ENCODE results near the gene PTK7.
"Not testable (repeated sequence)": the region's sequence is repeated elsewhere in the genome, so short reads cannot be mapped to it uniquely, and the experiment has no call there.

Gene PTK7

GRCh38 chr6:43055966-43056365 is 20.1 kb upstream of the PTK7 start:
- DNase-seq: no peak

GRCh38 chr6:43058531-43058930 is 17.6 kb upstream of the PTK7 start:
- DNase-seq: no peak

DNA sequence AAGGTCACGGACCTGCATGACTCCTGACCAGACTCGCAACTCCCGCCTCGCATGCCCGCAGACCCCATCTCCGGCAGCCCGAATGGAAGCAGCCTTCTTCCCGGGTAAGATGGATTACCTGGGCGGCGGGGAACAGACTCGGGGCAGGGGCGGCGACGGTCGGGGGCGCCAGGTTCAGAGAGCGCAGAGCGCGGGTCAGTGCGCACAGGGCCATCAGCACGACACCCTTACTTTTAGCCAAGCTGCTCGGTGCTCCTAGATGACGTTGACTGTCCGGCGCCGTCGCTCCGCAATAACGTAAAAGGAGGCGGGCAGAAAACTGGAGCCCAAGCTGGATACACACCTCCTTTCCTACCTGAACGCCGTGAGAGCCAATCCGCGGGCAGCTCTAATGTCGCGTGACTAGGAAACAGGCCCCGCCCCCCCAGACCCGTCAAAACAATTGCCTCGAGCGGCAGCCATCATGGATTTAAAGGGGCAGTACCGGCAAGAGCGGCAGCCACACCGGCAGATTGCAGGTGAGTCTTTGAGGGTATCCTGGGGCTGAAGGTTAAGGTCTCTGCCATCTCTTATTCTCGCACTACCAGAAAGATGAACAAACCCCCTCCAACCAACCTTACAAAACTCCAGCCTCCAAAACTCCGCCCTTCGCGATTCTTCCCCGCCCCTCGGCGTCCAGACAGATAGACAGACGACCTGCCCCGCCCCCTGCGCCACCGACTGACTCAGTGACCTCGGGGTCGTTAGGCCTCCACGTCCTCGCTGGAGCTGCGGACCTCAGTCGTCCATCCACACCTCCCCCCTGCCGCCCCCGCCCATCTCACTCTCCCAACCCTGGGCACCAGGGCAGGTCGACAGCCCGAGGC is 16.7 kb upstream of the PTK7 start, which contains the start of the genes KLC4 and MRPL2:
Gene KLC4, plus strand, starts transcription at position 464 of the 866 bp plus-strand sequence. CDS start 1,705 bp downstream, outside the sequence.
Gene MRPL2, minus strand, starts transcription at position 267 of the 866 bp plus-strand sequence. Its CDS starts 53 bp downstream, at position 214.
- peak; percentile 100 for DNase-seq

DNA sequence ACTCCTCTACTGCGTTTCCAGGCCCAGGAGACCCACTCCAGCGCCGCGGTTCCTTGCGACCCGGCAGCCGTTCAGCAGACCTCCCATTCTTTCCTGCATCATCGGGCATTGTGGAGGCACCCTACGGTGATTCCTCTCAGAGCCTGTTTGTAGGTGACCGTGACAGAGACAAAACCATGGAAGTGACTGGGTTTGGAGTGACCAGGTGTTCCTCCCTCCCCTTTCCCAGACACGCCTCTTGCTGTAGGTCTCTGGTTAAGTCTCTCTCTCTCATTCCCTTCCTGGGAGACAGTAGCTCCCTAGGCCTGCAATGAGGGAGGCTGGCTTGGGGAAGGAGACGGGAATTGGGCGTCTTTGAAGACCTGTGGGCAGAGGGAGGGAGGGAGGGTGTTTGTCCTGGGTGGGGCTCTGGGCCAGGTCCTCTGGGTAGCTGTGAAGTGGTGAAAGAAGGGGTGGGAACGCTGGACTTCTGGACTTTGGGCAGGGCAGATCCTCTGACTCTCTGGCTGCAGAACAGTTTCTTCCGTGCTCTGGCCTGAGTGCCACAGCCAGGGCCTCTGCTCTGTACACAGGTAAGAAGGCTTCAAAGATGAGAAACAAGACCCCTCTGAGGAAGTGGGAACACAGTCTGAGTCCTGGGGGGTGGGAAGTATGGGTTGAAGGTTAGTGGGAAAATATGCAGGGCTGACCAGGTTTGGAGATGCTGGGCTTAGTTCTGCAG is 15.9 kb upstream of the PTK7 start:
- peak; percentile 54 for DNase-seq

DNA sequence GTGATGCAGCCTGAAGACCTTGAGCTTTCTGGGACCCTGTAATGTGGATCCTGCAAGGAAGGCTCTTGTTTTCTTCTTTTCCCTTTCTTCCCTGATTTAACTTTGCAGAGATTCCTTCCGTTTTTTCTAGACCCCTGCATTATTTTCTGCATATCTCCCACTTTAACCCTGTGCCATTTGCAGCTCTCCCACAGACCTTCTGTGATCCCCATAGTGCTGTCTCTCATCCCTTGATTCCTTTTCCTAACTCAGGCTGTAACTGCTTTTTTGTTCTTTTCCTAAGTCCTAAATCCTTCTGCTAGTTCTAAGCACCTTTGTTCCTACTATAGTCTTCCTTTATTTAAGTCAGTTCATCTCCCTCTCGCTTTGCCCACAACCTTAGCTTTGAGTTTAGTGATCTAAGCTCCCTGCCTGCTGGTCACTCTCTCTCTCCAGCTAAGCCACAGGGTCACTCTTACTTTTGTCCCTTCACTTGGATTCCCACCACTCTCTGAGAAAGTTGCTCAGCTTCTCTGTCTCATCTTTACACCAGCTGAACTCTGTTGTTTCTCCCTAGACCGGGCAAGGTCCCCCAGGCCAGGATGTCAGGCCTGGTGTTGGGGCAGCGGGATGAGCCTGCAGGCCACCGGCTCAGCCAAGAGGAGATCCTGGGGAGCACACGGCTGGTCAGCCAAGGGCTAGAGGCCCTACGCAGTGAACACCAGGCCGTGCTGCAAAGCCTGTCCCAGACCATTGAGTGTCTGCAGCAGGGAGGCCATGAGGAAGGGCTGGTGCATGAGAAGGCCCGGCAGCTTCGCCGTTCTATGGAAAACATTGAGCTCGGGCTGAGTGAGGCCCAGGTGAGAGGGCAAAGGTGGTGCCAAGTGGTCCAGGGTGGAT is 15.1 kb upstream of the PTK7 start:
- no peak for DNase-seq

GRCh38 chr6:43061861-43062260 is 14.3 kb upstream of the PTK7 start:
- no peak for DNase-seq

- DNase-seq: no peak
Observed at GRCh38 chr6:43062818-43063217, 13.3 kb upstream of the PTK7 start.

- peak; percentile 79 for DNase-seq
Observed at GRCh38 chr6:43070028-43070632, 6.0 kb upstream of the PTK7 start.

DNA sequence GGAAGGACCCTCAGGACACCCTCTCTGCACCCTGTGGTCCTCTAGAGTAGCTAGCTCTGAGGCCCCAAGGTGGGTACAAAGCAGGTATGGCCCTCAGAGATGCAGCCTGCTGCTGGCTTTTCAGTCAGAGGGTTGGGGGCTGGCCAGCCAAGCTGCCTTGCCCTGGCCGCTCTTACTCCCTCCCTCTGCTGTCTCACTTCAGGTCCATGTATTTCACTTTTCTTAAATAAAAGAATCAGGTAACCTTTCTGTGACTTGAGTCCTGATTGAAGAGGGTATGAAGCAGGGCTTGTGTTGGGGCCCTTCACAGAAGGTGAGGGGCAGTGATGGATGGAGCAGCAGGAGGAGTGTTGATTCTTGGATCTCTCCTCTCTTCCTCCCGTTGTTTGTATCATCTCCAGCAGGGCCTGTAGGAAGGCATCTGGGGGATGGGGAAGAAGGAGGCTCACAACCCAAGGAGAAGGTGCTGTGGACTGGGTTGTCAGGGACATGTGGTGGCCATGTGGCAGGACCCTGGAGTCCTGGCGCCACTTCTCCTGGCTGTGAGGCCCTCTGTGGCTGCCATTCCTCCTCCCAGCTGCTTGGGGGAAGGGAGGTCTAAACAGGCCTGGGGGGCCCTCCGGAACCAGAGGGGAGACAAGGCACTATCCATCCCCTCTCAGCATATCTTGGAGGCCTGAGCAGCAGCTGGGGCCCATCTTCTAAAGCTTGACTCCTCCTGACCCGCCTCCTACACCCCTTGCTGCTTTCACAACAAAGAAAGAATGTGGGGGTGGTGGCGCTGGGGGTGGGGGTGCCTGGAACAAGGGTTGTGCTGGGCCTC is 1.1 kb upstream of the PTK7 start:
- DNase-seq: peak; percentile 33

GRCh38 chr6:43076464-43077332 is 584 bp downstream of the PTK7 start:
- peak; percentile 72 for DNase-seq

DNA sequence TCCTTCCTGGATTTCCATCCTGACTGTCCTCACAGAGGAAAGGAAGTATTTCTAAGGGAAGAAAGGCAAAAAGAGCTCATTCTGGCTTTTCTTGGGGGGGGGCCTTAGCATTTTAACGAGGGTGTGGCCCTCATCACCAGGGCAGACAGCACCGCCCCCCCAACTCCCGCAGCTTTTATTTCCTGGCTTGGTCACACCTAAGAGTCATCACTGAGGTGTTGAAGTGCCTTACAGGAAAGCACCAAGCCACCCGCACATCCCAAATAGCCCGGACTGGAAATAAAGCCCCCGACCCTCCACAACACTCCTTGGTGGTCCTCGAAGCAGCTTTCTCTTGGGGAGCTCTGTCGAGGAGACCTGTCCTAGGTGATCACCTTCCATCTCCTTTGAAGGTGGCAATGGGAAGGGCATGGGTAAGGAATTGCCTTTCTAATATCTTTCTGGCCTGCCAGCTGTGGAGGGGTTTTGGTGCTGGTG is 1.3 kb downstream of the PTK7 start:
- DNase-seq: peak; percentile 37

DNA sequence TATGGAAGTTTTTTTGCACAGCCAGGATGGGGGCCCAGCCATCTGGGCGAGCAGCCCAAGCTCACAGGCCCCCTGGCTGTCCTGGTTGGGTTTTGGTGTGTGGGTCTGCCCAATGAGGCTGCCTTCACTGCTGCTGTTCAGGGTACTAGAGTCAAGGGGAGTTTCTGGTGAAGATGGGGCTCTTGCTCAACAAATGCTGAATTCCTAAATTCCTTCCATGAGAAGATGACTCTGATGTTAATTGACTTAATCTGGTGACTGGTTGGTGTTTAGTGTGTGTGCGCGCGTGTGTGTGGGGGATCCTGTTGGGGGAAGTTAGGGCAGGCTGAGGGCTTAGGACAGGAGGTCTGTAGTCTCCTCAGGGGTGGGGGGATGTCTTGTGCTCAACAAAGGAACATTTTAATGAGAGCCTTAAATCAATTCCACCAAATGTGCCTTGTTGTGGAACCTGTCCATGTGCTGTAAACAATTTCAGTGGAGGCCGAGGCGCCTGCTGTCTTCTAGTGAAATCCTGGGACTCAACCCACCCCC is 1.9 kb downstream of the PTK7 start:
- DNase-seq: peak; percentile 61

DNA sequence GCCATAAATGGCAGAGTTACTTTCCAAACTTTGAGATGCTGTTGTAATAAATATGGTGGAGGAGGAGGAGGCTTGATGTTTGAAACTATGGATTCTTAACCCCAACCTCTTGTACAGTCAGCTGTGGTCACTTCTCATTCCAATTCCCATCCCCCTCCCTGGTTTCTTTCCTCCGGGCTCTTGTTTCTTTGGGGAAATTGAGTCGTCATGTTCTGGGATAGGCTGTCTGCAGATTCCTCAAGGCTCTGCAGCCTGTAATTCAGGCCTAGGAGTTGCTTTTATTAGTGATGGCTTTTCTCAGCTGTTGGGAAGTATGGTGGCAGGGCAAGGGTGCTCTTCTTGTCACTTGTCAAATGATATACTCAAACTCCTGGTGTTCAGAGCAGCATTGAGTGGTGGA is 2.6 kb downstream of the PTK7 start:
- no peak for DNase-seq

DNA sequence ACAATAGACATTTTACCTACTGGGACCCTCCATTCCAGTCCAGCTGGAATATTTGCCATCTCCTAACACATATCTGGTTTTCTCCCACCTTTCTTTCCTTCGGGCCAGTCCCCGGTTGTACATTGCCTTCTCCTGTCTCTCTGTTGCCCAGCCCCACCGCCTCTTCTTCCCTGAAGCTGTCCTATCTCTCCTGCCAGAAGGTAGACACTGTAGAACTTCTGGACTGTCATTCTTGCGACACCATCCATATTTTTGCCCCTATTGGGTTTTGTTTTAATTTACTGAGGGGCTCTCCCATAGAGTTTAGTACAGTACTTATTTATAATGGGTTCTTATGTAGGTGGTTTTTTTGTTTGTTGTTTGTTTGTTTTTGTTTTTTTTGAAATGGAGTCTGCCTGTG is 4.9 kb downstream of the PTK7 start:
- no peak for DNase-seq

DNA sequence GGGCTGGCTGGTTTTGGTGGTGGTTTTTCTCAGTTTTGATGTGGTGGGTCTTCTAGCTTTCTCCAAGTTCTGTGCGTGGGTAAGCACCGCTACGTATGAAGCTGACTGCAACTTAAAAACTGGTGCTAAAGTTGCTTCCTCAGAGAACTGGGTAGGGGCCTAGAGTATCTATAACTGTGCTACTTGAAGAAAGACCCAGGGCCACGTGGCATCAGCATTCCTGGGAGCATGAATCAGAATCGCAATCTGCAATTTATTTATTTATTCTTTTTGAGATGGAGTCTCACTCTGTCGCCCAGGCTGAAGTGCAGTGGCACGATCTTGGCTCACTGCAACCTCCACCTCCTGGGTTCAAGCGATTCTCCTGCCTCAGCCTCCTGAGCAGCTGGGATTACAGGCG is 5.8 kb downstream of the PTK7 start:
- not testable (repeated sequence) for DNase-seq

DNA sequence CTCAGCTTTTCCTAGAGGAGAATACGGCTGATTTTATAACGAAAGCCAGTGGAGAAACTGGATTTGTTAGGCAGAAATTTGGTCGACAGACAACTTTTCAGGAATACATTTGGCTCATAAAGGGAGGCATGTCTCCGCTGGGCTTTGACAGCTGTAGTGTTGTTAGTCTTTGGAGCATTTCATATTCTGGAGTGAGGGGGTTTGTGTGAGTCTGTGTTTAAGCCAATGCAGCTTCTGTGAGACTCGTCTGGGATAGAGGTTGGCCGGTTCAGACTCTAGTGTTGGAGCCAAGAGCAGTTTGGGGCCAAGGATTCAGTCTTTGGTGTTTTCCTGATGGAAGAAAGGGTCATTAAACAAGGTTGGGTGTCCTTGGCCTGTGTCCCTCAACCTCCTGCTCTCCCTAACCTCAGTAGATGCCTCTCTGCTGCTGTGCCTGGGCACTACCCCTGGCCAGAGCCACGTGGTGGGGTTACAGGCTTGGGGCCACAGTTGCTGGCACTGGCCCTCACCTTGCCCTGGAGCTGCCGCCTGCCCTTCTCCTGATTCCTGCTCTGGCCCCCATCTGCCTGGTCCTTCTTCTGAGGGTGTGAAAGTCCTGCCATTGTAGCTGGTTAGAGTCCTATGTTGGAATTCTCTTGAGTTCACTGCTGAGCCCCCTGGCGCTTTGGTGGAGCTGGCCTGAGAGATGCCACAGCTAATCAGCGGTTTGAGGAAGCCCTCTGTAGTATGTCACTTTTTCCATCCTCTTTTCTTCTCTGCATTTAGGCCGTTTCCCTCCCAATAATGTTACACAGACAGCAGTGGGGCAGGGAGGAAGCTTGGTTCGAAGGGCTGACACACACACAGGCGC is 6.9 kb downstream of the PTK7 start:
- no peak for DNase-seq

DNA sequence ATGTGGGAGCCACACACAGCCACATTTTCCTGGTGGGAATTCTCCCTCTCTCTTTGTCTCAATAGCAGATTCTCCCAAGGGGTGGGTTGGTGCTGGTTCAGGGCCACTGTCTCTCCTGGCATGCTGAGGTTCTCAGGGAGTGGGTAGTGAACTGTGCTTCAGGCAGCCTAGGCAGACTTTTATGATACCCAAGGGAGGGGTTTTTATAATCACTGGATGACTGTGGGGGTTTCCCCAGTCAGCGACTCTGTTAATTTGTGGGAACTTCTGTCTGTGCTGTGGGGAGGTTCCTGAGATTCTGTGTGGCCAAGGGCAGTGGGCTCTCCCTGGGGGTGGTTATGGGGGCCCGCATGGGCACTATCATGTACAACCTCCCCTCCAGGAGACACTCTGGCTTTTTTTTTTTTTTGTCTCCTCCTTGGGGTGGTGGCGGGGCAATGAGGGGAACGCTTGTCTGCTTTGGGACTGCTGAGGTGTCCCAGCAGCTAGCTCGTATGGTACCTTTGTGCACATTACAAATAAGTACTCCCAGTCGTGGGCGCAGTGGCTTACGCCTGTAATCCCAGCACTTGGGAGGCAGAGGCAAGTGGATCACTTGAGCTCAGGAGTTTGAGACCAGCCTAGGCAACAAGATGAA is 10.0 kb downstream of the PTK7 start:
- no peak for DNase-seq

- no peak for DNase-seq
Observed at GRCh38 chr6:43088654-43089056, 12.5 kb downstream of the PTK7 start.

DNA sequence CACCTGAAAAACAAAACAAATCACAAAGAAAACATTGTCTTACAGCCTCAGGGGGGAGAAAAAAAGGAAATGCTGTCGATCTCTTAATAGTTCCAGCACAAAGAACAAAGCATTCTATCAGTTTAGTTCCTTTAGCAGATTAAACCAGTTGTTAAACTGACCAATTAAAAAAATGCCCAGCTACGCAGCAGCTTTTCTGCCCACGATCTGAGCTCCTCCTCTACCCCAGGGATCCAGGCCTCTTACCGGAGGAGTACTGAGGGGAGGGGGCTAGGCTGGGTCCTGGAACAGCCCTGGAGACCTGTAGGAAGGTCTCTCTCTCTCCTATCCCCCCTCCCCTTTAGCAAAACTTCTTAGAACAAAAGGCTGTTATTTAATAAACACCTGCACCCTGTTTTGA is 13.4 kb downstream of the PTK7 start:
- no peak for DNase-seq

Measured in NCI-H82 (cell line).